GM12865 (cell line): ENCODE data around the gene CCDC148.

Experiments used
- DNase-seq: peaks from one replicate; pipeline ENCODE4 v3.0.0; 2010; ENCODE audit warnings: low read depth
- H3K4me3 ChIP-seq: 2 replicates; pipeline ENCODE4 v1.5.1; 2011; ENCODE audit warnings: mild to moderate bottlenecking, low read depth, low read length, control low read depth
- TF ChIP-seq, protein P1 (sequence below): IDR thresholded peaks from 2 replicates; pipeline ENCODE4 v1.5.1; 2011; ENCODE audit warnings: low read length, control low read depth, low read depth, inconsistent platforms; ENCODE audit not compliant: insufficient read depth; ENCODE audit errors: missing control alignments

The CCDC148 gene

DNA sequence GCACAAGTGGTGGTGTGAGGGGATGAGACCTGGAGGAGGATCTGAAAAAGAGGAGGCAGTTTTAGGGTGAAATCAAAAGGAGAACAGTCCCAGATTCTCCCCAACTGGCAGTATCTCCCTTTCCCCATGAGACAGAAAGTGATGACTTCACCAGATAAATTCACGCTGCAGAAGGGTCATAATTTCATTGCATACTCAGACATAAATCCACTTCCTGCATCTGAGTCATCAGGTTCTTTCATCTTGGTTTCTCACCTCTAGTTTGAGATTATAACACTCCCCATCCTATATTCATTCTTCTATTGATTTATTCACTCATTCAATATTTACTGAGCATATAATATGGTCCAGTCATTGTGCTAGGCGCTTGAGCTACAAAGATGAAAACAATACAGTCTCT lies 64.7 kb downstream of the CCDC148 start:
- no peak overlapping the region for H3K4me3 ChIP-seq
- peak; percentile 3 for DNase-seq
- TF ChIP-seq, protein P1, sequence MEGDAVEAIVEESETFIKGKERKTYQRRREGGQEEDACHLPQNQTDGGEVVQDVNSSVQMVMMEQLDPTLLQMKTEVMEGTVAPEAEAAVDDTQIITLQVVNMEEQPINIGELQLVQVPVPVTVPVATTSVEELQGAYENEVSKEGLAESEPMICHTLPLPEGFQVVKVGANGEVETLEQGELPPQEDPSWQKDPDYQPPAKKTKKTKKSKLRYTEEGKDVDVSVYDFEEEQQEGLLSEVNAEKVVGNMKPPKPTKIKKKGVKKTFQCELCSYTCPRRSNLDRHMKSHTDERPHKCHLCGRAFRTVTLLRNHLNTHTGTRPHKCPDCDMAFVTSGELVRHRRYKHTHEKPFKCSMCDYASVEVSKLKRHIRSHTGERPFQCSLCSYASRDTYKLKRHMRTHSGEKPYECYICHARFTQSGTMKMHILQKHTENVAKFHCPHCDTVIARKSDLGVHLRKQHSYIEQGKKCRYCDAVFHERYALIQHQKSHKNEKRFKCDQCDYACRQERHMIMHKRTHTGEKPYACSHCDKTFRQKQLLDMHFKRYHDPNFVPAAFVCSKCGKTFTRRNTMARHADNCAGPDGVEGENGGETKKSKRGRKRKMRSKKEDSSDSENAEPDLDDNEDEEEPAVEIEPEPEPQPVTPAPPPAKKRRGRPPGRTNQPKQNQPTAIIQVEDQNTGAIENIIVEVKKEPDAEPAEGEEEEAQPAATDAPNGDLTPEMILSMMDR, result no peak

GRCh38 chr2:158391361-158391760 lies 65.2 kb downstream of the CCDC148 start:
- no peak overlapping the region for H3K4me3 ChIP-seq
- no peak for DNase-seq
- TF ChIP-seq, protein P1, result no peak

DNA sequence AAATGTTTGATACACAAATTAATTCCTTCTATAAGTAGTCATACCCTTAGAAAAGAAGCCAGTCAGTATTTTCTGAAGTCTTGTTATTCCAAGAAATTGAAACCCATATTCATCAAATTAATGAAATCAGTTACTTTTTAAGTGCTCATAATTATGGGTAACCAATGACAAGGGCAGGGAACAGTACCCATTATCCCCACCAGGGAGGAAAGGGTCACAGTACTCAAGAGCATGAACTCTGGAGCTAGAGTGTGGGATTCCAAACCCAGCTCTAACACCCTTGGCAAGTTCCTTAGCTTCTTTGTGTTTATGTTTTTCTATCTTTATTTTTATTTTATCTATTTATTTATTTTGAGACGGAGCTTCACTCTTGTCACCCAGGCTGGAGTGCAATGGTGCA lies 68.4 kb downstream of the CCDC148 start:
- no peak overlapping the region for H3K4me3 ChIP-seq
- no peak for DNase-seq
- TF ChIP-seq, protein P1, result no peak

DNA sequence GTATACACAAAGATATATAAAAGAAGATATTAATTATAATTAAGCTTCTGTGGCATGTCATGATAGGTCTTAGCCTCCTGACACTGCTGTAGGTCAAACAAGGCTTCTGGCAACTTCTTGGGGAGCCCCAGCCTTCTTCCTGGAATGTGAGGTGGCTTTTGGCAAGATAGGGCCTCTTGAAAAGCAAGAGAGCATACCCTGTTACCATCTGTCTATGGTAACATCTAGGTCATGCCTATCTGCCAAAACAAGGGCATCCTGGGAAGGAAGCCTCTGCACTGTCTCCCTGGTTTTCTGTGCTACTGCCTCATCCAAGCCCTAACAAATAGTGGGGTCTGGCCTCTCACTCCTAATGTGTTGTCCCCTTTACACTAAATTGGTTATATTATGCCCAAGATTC lies 70.9 kb downstream of the CCDC148 start:
- DNase-seq, result no peak
- TF ChIP-seq, protein P1, result no peak
- no peak overlapping the region for H3K4me3 ChIP-seq

GRCh38 chr2:158381978-158382377 lies 74.6 kb downstream of the CCDC148 start:
- TF ChIP-seq, protein P1, result no peak
- no peak overlapping the region for H3K4me3 ChIP-seq
- DNase-seq, result no peak

GRCh38 chr2:158381205-158381604 lies 75.3 kb downstream of the CCDC148 start:
- TF ChIP-seq, protein P1, result no peak
- DNase-seq, result no peak

DNA sequence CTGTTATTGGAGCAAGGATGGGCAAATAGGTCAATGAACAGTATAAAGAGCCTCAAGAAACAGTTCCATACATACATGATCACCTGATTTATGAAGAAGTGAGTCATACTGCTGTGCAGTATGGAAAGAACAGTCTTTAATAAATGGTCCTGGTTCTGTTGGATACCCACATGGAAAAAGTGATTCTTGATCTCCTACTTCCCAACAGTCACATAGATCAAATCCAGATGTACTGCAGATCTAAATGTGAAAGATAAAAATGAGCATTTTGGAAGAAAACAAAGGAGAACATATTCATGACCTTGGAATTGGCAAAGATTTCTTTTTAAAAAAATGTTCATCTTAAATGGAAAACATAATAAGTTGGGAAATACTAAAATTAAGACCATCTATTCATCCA lies 75.8 kb downstream of the CCDC148 start:
- DNase-seq, result no peak
- TF ChIP-seq, protein P1, result no peak
- H3K4me3 ChIP-seq, result no peak overlapping the region

More at GRCh38 chr2:158381205-158381604, 75.3 kb downstream of the CCDC148 start:
- H3K4me3 ChIP-seq, result no peak overlapping the region
